GM12878 (cell line): ENCODE measurements around the gene TIMP2. TPM values are rescaled to one million over a fixed set of nuclear protein-coding genes. Genes with fewer than 3 reads are reported as not detected.

Experiments
- ATAC-seq: fragments of 200-7000 bp; cut with Tn5 transposase; 3 replicates; pipeline ENCODE4 v1.9.1; 2020; ENCODE audit warnings: mild to moderate bottlenecking, moderate library complexity
- BruUV-seq: library from RNA; stranded (reverse); fragments of 400-500 nt; replicated peaks from 2 replicates; lab custom pipeline; 2021; lab: Mats Ljungman, UMichigan
- CTCF ChIA-PET: fragments of 300-600 bp; sonication (Branson Sonifier 250); formaldehyde crosslinking; extraction: SDS; loops from one replicate; lab custom pipeline; 2021; ENCODE audit warnings: inconsistent platforms; lab: Yijun Ruan, JAX
- POLR2A ChIA-PET: fragments of 350-600 bp; formaldehyde crosslinking; extraction: SDS; loops from one replicate; lab custom pipeline; 2021; ENCODE audit warnings: inconsistent platforms; lab: Charles Lee
- RAD21 ChIA-PET: fragments of 300-600 bp; sonication (Branson Sonifier 250); formaldehyde crosslinking; loops from one replicate; lab custom pipeline; 2023; ENCODE audit warnings: antibody characterized with exemption; ENCODE audit not compliant: unreplicated experiment; lab: Charles Lee
- SMC1A ChIA-PET: fragments of 300-600 bp; sonication (Branson Sonifier 250); formaldehyde crosslinking; loops from one replicate; lab custom pipeline; 2023; ENCODE audit not compliant: unreplicated experiment, uncharacterized antibody; lab: Charles Lee
- DNase-seq: peaks from one replicate; pipeline ENCODE4 v3.0.0-alpha.2; 2011; ENCODE audit warnings: low read depth, low spot score
- FAIRE-seq: peaks from 3 replicates; lab custom pipeline; 2011; peaks lifted over from hg19 to GRCh38; lab: Jason Lieb, UNC
- H2AFZ ChIP-seq: 2 replicates; pipeline ENCODE4 v1.6.0; 2011; ENCODE audit warnings: low read depth, low read length, control low read depth; ENCODE audit not compliant: control insufficient read depth
- H3K27ac ChIP-seq: 2 replicates; pipeline ENCODE4 v1.5.1; 2011; ENCODE audit warnings: control low read depth; ENCODE audit not compliant: control insufficient read depth, insufficient read depth
- H3K27me3 ChIP-seq, 2 experiments: replicated peaks in 1 of 2; 2 replicates each; pipeline versions ENCODE4 v1.6.0 to v1.6.1; 2011; ENCODE audit warnings: low read length in 1 of 2; ENCODE audit not compliant: control insufficient read depth in 2 of 2, insufficient read depth in 2 of 2
- H3K36me3 ChIP-seq, 2 experiments: 2 replicates each; pipeline ENCODE4 v1.5.1; 2011; ENCODE audit warnings: low read length in 1 of 2; ENCODE audit not compliant: control insufficient read depth in 2 of 2, insufficient read depth in 2 of 2
- H3K4me1 ChIP-seq: 2 replicates; pipeline ENCODE4 v1.6.1; 2011; ENCODE audit warnings: mild to moderate bottlenecking, low read length, moderate library complexity, mixed read lengths; ENCODE audit not compliant: control insufficient read depth, insufficient read depth
- H3K4me2 ChIP-seq: 2 replicates; pipeline ENCODE4 v1.6.0; 2011; ENCODE audit warnings: control low read depth; ENCODE audit not compliant: control insufficient read depth, insufficient read depth
- H3K4me3 ChIP-seq: fragments of 200-600 bp; sonication (generic); 2 replicates; pipeline ENCODE4 v1.5.1; 2016
- H3K79me2 ChIP-seq: 2 replicates; pipeline ENCODE4 v1.6.0; 2011; ENCODE audit warnings: low read length; ENCODE audit not compliant: control insufficient read depth, insufficient read depth
- H3K9ac ChIP-seq: 2 replicates; pipeline ENCODE4 v1.8.0; 2011; ENCODE audit warnings: low read length, control low read depth, mixed read lengths; ENCODE audit not compliant: control insufficient read depth, insufficient read depth
- H3K9me3 ChIP-seq: replicated peaks from 3 replicates; pipeline ENCODE4 v1.5.1; 2011; ENCODE audit warnings: mild to moderate bottlenecking, low read length; ENCODE audit not compliant: control insufficient read depth, insufficient read depth
- H4K20me1 ChIP-seq: 2 replicates; pipeline ENCODE4 v1.6.0; 2011; ENCODE audit not compliant: control insufficient read depth, insufficient read depth
- ASH2L ChIP-seq: fragments of 300-600, 200-600 bp; sonication (generic); IDR thresholded peaks from 2 replicates; pipeline ENCODE4 v1.6.1; 2017; ENCODE audit warnings: low read depth, mild to moderate bottlenecking, borderline replicate concordance
- CBFB ChIP-seq: IDR thresholded peaks from 2 replicates; pipeline ENCODE4 v1.6.1; 2016; ENCODE audit warnings: antibody characterized with exemption, low read depth
- ETV6 ChIP-seq, 2 experiments: fragments of 450-650 bp in 1 of 2; IDR thresholded peaks in 1 of 2; conservative IDR thresholded peaks in 1 of 2; 2 replicates each; pipeline ENCODE4 v1.6.1; 2014; ENCODE audit warnings: antibody characterized with exemption in 1 of 2, borderline replicate concordance in 1 of 2, low read depth in 1 of 2, mild to moderate bottlenecking in 1 of 2, moderate library complexity in 1 of 2
- FOXM1 ChIP-seq: IDR thresholded peaks from 2 replicates; pipeline ENCODE4 v1.6.1; 2012; ENCODE audit warnings: low read depth, mild to moderate bottlenecking, inconsistent platforms, low read length, moderate library complexity
- HDAC2 ChIP-seq: fragments of 200-600 bp; sonication (generic); IDR thresholded peaks from 2 replicates; pipeline ENCODE4 v1.6.1; 2017
- MXI1 ChIP-seq: fragments of 150-350 bp; IDR thresholded peaks from 2 replicates; pipeline ENCODE4 v1.6.1; 2011; ENCODE audit warnings: low read depth, mild to moderate bottlenecking, inconsistent platforms, low read length, improper control_type of control experiment
- PAX5 ChIP-seq: IDR thresholded peaks from 2 replicates; pipeline ENCODE4 v1.6.1; 2011; ENCODE audit warnings: low read depth, low read length, borderline replicate concordance
- RBBP5 ChIP-seq: fragments of 200-600 bp; sonication (generic); conservative IDR thresholded peaks from 2 replicates; pipeline ENCODE4 v1.6.1; 2016
- RCOR1 ChIP-seq: conservative IDR thresholded peaks from 2 replicates; pipeline ENCODE4 v1.6.1; 2012; ENCODE audit warnings: low read depth, low read length, improper control_type of control experiment
- SRF ChIP-seq, 2 experiments: IDR thresholded peaks; 2 replicates each; pipeline ENCODE4 v1.6.1; 2011; ENCODE audit warnings: low read depth in 2 of 2, low read length in 2 of 2, mild to moderate bottlenecking in 1 of 2, moderate library complexity in 1 of 2
- SUPT20H ChIP-seq: IDR thresholded peaks from 2 replicates; pipeline ENCODE4 v1.6.1; 2011; ENCODE audit warnings: low read depth, mild to moderate bottlenecking, low read length, moderate library complexity, borderline replicate concordance; ENCODE audit not compliant: control insufficient read depth
- ZNF217 ChIP-seq: fragments of 450-650 bp; IDR thresholded peaks from 2 replicates; pipeline ENCODE4 v1.6.1; 2017; ENCODE audit warnings: antibody characterized with exemption, mild to moderate bottlenecking
- WGBS: methylation state at CpG from one replicate; pipeline ENCODE4 v1.1.6; 2016; ENCODE audit warnings: low lambda C conversion rate; ENCODE audit not compliant: insufficient replicate concordance, insufficient coverage; ENCODE audit errors: missing lambda C conversion rate; 5-methylcytosine and 5-hydroxymethylcytosine counted together
- in situ Hi-C: fragments of 300-500 bp; cut with MboI; formaldehyde crosslinking; loops from 9 replicates; pipeline ENCODE4 v1.14.3; 2018; ENCODE audit warnings: mixed read lengths
- intact Hi-C: fragments of 100-400 bp; cut with micrococcal nuclease; formaldehyde crosslinking; loops from one replicate; pipeline ENCODE4 v1.14.2; 2022; ENCODE audit not compliant: unreplicated experiment
- polyA plus RNA-seq, 11 experiments: library from polyadenylated mRNA; depleted of rRNA in 4 of 11; unstranded in 6 of 11; stranded (reverse) in 5 of 11; fragments of >200 nt; fragmentation: Nextera tagmentation in 4 of 11; fragmentation: Illumina TruSeq in 1 of 11; extraction: Ambion mirVana in 4 of 11; extraction: Trizol in 1 of 11; gene quantifications; 1 replicate in 1 of 11; 2 replicates in 10 of 11; pipeline versions ENCODE4 v1.2.1 to v1.2.3, GENCODE V29; 2011 to 2016; ENCODE audit warnings: inconsistent platforms in 2 of 11, missing spikeins in 2 of 11, low read depth in 1 of 11
- total RNA-seq, 4 experiments: library from RNA; depleted of rRNA in 3 of 4; stranded (reverse); fragments of >200 nt in 3 of 4; fragmentation: Illumina TruSeq in 1 of 4; extraction: Trizol in 1 of 4; gene quantifications; 2 replicates each; pipeline versions ENCODE4 v1.2.1 to v1.2.3, GENCODE V29; 2013 to 2021
- TF ChIP-seq, protein P1 (sequence below): IDR thresholded peaks from 2 replicates; pipeline ENCODE4 v1.6.1; 2012; ENCODE audit warnings: low read depth, low read length, improper control_type of control experiment
- TF ChIP-seq, protein P2 (sequence below): IDR thresholded peaks from 2 replicates; pipeline ENCODE4 v1.6.1; 2012; ENCODE audit warnings: low read depth, low read length, improper control_type of control experiment
- TF ChIP-seq, protein P3 (sequence below): fragments of 150-350 bp; IDR thresholded peaks from 2 replicates; pipeline ENCODE4 v1.6.1; 2014; ENCODE audit warnings: mild to moderate bottlenecking, low read depth, low read length
- TF ChIP-seq, protein P4 (sequence below): IDR thresholded peaks from 2 replicates; pipeline ENCODE4 v1.6.1; 2012; ENCODE audit warnings: improper control_type of control experiment, low read depth, low read length; ENCODE audit not compliant: insufficient replicate concordance

TIMP2 gene
- total and polyA plus RNA-seq, 10 of the 15 experiments (the other 5 are each of a cell fraction or from before 2014, with no cell fraction given): 0.03 to 0.41 (median 0.04) TPM; not detected in 7

DNA sequence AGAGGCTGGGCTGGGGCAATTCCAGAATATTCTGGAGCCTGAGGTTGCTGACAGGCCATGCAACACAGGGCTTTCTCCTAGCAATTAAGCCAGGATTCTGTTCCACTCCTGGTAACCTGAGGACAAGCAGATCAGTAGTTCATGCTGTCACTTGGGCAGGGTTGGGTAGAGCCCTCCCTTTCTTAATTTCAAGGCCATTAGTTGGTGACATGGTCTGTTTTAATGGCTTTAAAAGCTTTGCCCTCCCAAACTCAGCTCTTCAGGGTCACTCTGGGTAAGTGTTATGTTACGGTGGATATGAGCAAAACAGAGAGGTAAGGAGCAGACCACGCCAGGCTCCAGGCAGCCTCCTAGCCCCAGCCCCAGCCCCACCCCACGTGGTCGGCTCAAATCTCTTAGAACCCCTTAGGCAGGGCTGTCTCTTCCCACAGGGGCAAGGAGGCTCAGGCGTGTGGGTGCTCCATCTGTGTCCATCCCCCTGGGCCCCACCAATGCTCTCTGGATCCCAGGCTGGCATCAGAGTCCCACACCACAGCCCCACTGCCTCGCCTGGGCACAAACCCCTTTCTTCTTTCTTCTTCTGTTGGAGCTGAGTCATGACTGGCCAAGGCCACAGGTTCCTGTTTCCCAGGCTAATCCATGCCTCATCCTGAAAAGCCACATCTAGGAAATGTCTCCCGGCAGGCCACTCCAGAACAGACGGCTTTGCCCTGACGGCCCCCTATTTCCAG is 49.7 kb downstream of the TIMP2 start:
- H3K9ac ChIP-seq: no peak overlapping the region
- SMC1A ChIA-PET: no interaction called here
- 0% methylated on average over 8 of the region's 9 CpGs for WGBS
- TF ChIP-seq CBFB (no peak), ETV6 (conservative IDR thresholded peaks at IDR 0.05 in 1 of 2, IDR thresholded peaks at IDR 0.05 in 1 of 2; ENCODE audit: borderline replicate concordance in 1 of 2, low read depth in 1 of 2) (no peak), SUPT20H (no peak), ASH2L (no peak), RCOR1 (no peak), FOXM1 (no peak), ZNF217 (no peak), SRF (IDR thresholded peaks at IDR 0.05; ENCODE audit: low read depth in 2 of 2, low read length in 2 of 2) (no peak), PAX5 (no peak), HDAC2 (no peak), RBBP5 (no peak), MXI1 (no peak)
- TF ChIP-seq, protein P1, sequence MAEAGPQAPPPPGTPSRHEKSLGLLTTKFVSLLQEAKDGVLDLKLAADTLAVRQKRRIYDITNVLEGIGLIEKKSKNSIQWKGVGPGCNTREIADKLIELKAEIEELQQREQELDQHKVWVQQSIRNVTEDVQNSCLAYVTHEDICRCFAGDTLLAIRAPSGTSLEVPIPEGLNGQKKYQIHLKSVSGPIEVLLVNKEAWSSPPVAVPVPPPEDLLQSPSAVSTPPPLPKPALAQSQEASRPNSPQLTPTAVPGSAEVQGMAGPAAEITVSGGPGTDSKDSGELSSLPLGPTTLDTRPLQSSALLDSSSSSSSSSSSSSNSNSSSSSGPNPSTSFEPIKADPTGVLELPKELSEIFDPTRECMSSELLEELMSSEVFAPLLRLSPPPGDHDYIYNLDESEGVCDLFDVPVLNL: no peak
- TF ChIP-seq, protein P2, sequence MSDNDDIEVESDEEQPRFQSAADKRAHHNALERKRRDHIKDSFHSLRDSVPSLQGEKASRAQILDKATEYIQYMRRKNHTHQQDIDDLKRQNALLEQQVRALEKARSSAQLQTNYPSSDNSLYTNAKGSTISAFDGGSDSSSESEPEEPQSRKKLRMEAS: no peak
- TF ChIP-seq, protein P3, sequence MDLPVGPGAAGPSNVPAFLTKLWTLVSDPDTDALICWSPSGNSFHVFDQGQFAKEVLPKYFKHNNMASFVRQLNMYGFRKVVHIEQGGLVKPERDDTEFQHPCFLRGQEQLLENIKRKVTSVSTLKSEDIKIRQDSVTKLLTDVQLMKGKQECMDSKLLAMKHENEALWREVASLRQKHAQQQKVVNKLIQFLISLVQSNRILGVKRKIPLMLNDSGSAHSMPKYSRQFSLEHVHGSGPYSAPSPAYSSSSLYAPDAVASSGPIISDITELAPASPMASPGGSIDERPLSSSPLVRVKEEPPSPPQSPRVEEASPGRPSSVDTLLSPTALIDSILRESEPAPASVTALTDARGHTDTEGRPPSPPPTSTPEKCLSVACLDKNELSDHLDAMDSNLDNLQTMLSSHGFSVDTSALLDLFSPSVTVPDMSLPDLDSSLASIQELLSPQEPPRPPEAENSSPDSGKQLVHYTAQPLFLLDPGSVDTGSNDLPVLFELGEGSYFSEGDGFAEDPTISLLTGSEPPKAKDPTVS: no peak
- TF ChIP-seq, protein P4, sequence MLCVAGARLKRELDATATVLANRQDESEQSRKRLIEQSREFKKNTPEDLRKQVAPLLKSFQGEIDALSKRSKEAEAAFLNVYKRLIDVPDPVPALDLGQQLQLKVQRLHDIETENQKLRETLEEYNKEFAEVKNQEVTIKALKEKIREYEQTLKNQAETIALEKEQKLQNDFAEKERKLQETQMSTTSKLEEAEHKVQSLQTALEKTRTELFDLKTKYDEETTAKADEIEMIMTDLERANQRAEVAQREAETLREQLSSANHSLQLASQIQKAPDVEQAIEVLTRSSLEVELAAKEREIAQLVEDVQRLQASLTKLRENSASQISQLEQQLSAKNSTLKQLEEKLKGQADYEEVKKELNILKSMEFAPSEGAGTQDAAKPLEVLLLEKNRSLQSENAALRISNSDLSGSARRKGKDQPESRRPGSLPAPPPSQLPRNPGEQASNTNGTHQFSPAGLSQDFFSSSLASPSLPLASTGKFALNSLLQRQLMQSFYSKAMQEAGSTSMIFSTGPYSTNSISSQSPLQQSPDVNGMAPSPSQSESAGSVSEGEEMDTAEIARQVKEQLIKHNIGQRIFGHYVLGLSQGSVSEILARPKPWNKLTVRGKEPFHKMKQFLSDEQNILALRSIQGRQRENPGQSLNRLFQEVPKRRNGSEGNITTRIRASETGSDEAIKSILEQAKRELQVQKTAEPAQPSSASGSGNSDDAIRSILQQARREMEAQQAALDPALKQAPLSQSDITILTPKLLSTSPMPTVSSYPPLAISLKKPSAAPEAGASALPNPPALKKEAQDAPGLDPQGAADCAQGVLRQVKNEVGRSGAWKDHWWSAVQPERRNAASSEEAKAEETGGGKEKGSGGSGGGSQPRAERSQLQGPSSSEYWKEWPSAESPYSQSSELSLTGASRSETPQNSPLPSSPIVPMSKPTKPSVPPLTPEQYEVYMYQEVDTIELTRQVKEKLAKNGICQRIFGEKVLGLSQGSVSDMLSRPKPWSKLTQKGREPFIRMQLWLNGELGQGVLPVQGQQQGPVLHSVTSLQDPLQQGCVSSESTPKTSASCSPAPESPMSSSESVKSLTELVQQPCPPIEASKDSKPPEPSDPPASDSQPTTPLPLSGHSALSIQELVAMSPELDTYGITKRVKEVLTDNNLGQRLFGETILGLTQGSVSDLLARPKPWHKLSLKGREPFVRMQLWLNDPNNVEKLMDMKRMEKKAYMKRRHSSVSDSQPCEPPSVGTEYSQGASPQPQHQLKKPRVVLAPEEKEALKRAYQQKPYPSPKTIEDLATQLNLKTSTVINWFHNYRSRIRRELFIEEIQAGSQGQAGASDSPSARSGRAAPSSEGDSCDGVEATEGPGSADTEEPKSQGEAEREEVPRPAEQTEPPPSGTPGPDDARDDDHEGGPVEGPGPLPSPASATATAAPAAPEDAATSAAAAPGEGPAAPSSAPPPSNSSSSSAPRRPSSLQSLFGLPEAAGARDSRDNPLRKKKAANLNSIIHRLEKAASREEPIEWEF: no peak

More for the DNA sequence above, 49.7 kb downstream of the TIMP2 start:
- H3K27ac ChIP-seq: no peak overlapping the region
- H4K20me1 ChIP-seq: no peaks in the 10 kb centered on the region
- H3K27me3 ChIP-seq: peaks cover 0 to 2% of the 10 kb centered on the region in 2 experiments; a peak in 1 of 4 replicates
- in situ Hi-C loops: no loop called here
- no peaks in the 10 kb centered on the region for H3K9me3 ChIP-seq
- no TSS peak for BruUV-seq
- ATAC-seq (no peak), DNase-seq (no peak), FAIRE-seq (no peak)
- H3K36me3 ChIP-seq: no peaks in the 10 kb centered on the region
- ChIA-PET RAD21 (no interaction called here), CTCF (interaction anchor here (0.9 kb wide), 1 partner anchor 10 kb away, joined by 3 read pairs; no protein-coding TSS in a partner anchor), POLR2A (no interaction called here)
- intact Hi-C loops: no loop called here
- H3K4me3 ChIP-seq: no peak overlapping the region
- no peaks in the 10 kb centered on the region for H3K4me1 ChIP-seq
- H3K4me2 ChIP-seq: no peak overlapping the region
- no peak overlapping the region for H2AFZ ChIP-seq
- H3K79me2 ChIP-seq: no peaks in the 10 kb centered on the region
